Measurements from ENCODE around the gene TSACC. TPM values are rescaled to one million over a fixed set of nuclear protein-coding genes. Genes with fewer than 3 reads are reported as not detected.

Gene TSACC
- total RNA-seq, 4 donors from 2014 or later: 3.2 TPM; not detected in 3

GRCh38 chr1:156359973-156360372 lies 21.6 kb downstream of the TSACC start:
- intact Hi-C loops (cut with DNase I; ENCODE audit: low total_unique reads): no loop called here
- WGBS, 2 donors: 34 to 43% methylated on average over 6 of the region's 6 CpGs
- no peak overlapping the region for H3K4me3 ChIP-seq (ENCODE audit: low read depth, poor library complexity, severe bottlenecking)

DNA sequence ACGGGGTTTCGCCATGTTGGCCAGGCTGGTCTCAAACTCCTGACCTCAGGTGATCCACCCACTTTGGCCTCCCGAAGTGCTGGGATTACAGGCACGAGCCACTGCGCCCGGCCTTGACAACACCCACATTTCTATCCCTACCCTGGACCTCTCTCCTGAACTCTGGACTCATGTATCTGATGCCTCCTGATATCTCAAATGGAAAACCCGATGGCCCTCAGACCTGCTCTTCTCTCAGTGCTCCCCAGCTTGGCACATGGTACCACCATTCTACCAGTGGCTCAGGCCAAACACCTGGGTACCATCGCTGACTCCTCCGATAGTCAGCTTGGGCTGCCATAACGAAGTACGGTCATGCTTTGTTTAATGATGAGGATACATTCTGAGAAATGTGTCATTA lies 22.2 kb downstream of the TSACC start:
- 91 to 93% methylated on average over 11 of the region's 11 CpGs for WGBS, 2 donors
- intact Hi-C loops (cut with DNase I; ENCODE audit: low total_unique reads): no loop called here
- DNase-seq (ENCODE audit: low spot score in 2 of 2): no peak
- no peak overlapping the region for H3K4me3 ChIP-seq (ENCODE audit: low read depth, poor library complexity, severe bottlenecking)
- TF ChIP-seq POLR2A (IDR thresholded peaks at IDR 0.05): no peak
- TF ChIP-seq CTCF (IDR thresholded peaks at IDR 0.05): no peak

More at GRCh38 chr1:156359973-156360372, 21.6 kb downstream of the TSACC start:
- TF ChIP-seq POLR2A (IDR thresholded peaks at IDR 0.05) (no peak), CTCF (IDR thresholded peaks at IDR 0.05) (no peak)
- DNase-seq (ENCODE audit: low spot score in 2 of 2): peak in 1 of 2 donors; percentile 67

DNA sequence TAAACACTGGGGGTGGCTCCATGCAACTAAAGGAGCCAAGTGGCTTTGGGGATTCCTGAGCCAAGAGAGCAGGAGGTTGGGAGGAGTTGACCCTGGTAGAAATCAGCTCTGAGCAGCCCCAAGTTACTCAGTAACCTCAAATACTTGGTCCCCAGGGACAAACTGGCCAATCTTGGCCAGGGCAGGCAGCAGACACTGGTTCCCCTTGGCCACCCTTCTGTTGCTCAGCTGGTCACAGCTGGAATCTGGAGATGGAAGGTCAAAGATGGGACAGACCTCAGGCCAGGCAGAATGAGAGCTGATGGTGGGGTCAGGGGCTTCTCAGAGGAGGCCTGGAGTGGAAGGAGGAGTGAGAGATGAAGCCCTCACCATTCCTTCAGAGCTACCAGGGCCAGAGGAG lies 27.4 kb downstream of the TSACC start:
- TF ChIP-seq POLR2A (IDR thresholded peaks at IDR 0.05) (no peak), CTCF (IDR thresholded peaks at IDR 0.05) (no peak)
- DNase-seq (ENCODE audit: low spot score in 2 of 2): no peak
- no peak overlapping the region for H3K4me3 ChIP-seq (ENCODE audit: low read depth, poor library complexity, severe bottlenecking)
- intact Hi-C loops (cut with DNase I; ENCODE audit: low total_unique reads): no loop called here

GRCh38 chr1:156366378-156367166 lies 28.2 kb downstream of the TSACC start:
- DNase-seq (ENCODE audit: low spot score in 2 of 2): no peak
- H3K4me3 ChIP-seq (ENCODE audit: low read depth, poor library complexity, severe bottlenecking): no peak overlapping the region
- WGBS, 2 donors: 84 to 90% methylated on average over 5 of the region's 5 CpGs
- intact Hi-C loops (cut with DNase I; ENCODE audit: low total_unique reads): no loop called here
- TF ChIP-seq CTCF (IDR thresholded peaks at IDR 0.05): no peak

DNA sequence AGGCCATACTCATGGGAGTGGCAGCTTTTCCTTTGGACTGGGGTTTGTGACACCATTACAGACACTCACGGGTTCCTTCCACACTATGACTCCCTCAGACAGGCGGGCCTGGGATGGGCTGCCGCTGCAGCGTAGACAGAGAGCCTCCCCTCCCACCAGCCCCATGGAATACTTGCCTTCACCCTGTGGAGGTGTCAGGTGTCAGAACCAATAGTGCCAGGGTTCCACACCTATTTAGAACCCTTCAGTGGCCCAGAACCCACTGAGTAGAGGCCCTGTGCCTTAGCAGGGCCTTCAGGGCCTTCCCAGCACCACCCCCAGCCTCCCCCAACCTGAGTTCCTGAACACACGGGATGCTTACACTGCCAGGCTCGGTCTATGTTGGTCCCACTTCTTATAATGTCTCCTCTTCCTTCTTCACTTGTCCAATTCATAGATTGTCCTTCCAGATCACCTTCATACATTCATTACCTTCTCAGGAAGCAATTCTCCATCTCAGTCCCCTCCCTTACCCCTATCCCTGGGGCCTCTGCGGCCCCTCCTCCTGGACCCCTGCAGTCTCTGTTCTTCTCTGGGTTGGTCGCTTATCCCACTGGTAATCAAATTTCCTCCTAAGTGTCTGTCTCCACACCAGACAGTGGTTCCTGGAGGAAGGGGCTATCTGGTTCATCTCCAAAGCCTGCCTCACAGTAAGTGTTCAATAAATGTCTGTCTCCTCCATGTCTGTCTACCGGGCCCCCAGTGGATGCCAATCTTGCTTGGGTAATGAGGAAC lies 29.2 kb downstream of the TSACC start:
- DNase-seq (ENCODE audit: low spot score in 2 of 2): no peak
- TF ChIP-seq CTCF (IDR thresholded peaks at IDR 0.05) (no peak), POLR2A (IDR thresholded peaks at IDR 0.05) (no peak)
- 79 to 80% methylated on average over 8 to 9 of the region's 9 CpGs for WGBS, 2 donors
- intact Hi-C loops (cut with DNase I; ENCODE audit: low total_unique reads): no loop called here
- H3K4me3 ChIP-seq (ENCODE audit: low read depth, poor library complexity, severe bottlenecking): no peak overlapping the region

All from lower leg skin (tissue), 4 donors.